ENCODE data around the gene TJP3.
"Not testable (repeated sequence)": the region's sequence is repeated elsewhere in the genome, so short reads cannot be mapped to it uniquely, and the experiment has no call there.

The TJP3 gene

DNA sequence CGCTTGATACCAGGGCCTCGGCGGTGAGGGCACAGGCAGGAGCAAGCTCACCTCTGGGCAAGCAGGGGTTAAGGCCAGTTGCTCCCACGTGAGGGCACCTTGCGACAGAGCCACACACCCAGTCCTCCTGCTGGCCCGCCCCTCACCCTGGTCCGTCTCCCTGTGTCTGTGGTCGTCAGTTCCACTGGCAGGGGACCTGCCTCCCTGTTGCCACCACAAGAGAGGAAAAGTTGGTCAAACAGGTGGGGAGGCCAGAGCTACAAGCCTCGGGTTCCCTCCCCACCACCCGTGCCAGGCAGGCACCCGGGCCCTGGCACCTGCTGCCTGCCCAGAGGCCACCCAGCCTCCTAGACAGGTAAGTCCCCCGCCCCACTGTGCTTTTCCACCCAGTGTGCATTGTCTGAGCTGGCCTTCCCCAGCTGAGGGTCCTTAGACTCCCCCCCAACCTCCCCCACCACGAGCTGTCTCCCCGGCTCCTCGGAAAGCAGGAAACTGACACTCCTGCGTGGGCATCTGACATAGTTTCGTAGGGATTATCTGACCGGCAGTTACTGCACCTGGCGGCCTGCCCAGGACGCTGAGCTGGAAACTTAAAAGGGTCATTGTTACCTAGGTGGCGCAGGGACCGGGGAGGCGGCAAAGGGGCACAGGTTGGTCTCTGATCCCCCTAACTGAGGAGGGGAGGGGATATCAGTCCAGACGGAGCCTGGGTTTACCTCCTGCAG lies at the start of gene TJP3:
Gene TJP3 (plus strand): TSS at position 178 of the 725 bp plus-strand sequence. CDS start 20,049 bp downstream, outside the sequence.
- in situ Hi-C loops (cut with MboI; ENCODE audit: low sequenced_read_pairs) = no loop called here

GRCh38 chr19:3658870-3659745 lies 49.1 kb upstream of the TJP3 start:
- in situ Hi-C loops (cut with MboI; ENCODE audit: low sequenced_read_pairs) = no loop called here

GRCh38 chr19:3659746-3660112 lies 48.5 kb upstream of the TJP3 start:
- in situ Hi-C loops (cut with MboI; ENCODE audit: low sequenced_read_pairs) = no loop called here

GRCh38 chr19:3660493-3661219 lies 47.5 kb upstream of the TJP3 start:
- in situ Hi-C loops (cut with MboI; ENCODE audit: low sequenced_read_pairs) = no loop called here

GRCh38 chr19:3661284-3662238 lies 46.6 kb upstream of the TJP3 start:
- in situ Hi-C loops (cut with MboI; ENCODE audit: low sequenced_read_pairs) = no loop called here

- in situ Hi-C loops (cut with MboI; ENCODE audit: low sequenced_read_pairs) = no loop called here
Measured at GRCh38 chr19:3663838-3664237, 44.3 kb upstream of the TJP3 start.

DNA sequence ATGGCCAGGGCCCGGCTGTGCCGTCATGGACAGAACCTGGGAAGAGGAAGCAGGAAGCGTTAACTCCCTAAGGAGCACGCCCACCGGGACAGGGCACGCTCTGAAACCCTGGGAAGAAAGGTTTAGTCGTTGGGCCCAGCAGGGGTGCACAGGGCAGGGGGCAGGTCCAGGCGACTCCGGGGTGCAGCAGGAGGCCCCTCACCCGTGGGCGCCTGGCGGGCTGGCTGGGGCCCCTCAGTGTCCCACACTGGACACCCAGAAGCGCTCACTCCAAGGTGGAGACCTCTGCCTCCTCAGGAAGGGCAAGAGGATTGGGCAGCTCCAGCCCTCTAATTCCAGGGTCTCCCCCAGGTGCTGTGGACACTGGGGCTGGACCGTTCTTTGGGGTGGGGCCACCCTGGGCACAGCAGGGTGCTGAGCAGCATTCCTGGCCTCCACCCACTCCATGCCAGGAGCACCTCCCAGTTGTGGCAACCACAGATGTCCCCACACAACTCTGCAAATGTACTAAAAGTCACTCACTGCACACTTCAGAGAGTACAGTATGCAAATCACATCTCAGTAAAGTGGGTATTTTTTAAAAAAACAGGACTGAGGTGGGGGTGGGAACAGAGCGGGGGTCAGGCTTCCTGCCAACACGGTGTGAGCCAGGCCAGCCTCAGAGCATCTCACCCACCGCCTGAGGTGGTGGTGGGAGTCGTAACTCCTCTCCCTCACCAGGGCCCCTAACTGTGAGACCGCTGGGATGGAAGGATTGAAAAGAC lies 43.1 kb upstream of the TJP3 start:
- in situ Hi-C loops (cut with MboI; ENCODE audit: low sequenced_read_pairs) = no loop called here

- in situ Hi-C loops (cut with MboI; ENCODE audit: low sequenced_read_pairs) = no loop called here
Measured at GRCh38 chr19:3665681-3666544, 42.3 kb upstream of the TJP3 start.

GRCh38 chr19:3666545-3666856 lies 41.7 kb upstream of the TJP3 start:
- in situ Hi-C loops (cut with MboI; ENCODE audit: low sequenced_read_pairs) = not testable (repeated sequence)

DNA sequence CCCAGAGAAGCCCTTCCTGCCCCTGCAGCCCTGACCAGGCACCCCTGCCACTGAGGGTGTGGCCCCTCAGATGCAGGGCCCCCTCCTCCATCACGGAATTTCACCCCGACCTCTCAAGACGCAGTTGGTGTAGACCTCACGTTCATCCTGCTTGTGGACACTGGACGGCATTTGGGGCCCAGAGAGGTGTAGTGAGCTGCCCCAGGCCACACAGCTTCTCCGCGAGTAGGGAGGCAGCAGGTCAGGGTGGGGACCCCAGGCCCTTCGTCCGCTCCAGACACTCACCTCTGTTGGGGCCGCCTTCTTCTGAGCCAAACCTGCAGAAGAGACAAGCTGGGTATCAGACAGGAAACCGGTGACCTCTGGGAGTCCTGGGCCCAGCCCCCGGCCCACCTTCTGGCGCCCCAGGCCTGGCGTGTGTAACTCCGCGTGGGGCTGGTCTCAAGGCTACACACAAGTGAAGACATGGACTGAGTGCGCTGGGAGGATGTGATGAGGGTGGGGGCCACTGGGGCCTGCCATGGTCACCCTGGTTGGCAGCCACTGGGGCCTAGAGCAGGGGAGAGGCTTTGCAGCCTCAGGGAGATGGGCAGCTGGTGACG lies 41.0 kb upstream of the TJP3 start:
- in situ Hi-C loops (cut with MboI; ENCODE audit: low sequenced_read_pairs) = no loop called here

GRCh38 chr19:3667766-3668165 lies 40.4 kb upstream of the TJP3 start:
- in situ Hi-C loops (cut with MboI; ENCODE audit: low sequenced_read_pairs) = no loop called here

GRCh38 chr19:3668331-3669081 lies 39.7 kb upstream of the TJP3 start:
- in situ Hi-C loops (cut with MboI; ENCODE audit: low sequenced_read_pairs) = no loop called here

DNA sequence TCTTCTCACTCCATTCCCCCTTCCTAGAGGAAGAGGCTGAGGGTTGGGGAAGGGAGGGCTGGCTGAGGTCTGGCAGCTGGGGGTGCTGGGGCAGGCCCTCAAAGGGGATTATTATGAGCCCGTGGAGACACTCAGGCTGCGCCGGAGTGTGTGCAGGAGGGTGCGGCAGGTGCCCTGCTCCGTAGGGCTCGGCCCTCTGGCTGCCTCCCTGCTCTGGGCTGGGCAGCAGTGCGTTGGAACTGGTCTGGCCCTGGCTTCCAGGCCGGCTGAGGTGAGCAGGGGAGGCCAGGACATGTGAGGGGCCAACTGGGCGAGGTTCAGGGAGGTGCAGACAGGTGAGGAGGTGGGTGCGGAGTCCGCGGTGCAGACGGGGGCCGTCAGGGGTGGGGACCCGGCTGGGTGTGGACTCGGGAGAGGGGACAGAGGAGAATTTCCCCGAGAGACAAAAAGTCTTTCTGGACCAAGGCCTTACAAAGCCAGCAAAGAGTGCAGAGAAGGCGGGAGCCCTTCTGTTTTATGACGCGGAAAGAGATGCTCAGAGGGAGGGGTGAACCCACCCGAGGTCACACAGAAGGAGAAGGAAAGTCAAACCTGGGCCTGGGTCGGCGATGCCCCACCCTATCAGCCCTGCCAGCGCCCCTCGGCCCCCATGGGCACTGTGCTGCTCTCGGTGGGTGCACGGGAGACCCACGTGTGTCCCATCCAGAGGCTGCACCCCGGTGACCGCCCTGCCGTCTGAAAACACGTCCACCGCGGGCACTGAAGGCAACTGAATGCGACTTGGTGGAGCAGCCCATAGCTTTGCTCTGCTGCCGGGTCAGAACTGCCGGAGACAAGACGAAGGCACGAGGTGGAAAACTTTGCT lies 38.9 kb upstream of the TJP3 start:
- in situ Hi-C loops (cut with MboI; ENCODE audit: low sequenced_read_pairs) = no loop called here

- in situ Hi-C loops (cut with MboI; ENCODE audit: low sequenced_read_pairs) = no loop called here
Measured at GRCh38 chr19:3669947-3670795, 38.0 kb upstream of the TJP3 start.

DNA sequence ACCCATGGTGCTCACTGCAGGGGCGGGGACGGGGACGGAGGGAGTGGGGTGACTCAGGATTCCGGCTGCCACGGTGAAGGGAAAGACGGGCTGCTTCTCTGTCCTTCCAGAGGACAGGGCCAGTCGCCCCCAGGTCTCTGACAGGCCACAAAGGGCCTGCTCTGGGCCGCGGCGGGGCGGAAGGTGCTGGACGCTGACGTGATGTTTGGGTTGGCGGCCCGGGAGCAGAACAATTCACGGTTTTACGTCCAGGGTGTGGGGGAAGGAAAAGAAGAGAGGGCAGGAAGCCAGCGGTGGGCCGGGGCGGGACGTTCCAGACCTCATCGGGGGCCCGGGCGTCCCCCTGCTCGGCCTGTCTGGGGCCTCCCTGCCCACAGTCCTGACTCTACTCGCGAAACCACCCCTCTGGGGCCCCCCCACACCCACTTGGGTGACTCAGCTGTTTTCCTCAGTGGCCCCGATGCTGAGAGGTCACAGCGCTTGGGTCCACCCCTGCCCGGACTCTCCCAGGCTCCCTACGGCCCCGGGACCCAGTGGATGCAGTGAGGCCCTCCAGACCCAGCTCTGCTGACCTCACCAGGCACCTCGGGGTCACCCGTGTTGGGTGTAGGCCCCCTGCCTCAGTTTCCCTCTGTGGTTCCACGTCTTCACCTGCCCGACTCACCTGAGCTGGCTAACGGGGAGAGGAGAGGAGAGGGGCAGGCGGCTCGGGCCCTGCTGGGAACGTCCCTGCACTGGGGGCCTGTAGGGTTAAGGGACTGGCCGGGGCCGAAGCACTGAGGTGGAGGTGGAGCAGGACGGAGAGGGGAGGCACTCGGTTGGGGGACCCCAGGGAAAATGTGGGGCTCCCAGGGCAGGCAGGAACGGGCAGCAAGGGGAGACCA lies 37.1 kb upstream of the TJP3 start:
- in situ Hi-C loops (cut with MboI; ENCODE audit: low sequenced_read_pairs) = no loop called here
